Measurements from ENCODE around the gene IRAK4.
A peak's percentile ranks its signal among the peaks of the same experiment; 100 is the strongest.

The IRAK4 gene

GRCh38 chr12:43807386-43807785 is 48.6 kb downstream of the IRAK4 start:
- DNase-seq (ENCODE audit: low read depth, low spot score): no peak
- no peak overlapping the region for H3K27ac ChIP-seq
- no peak overlapping the region for H3K9ac ChIP-seq (ENCODE audit: insufficient read length)
- H3K9me3 ChIP-seq (ENCODE audit: low read depth, low read length): no peaks in the 10 kb centered on the region
- TF ChIP-seq POLR2AphosphoS5 (IDR thresholded peaks at IDR 0.05; ENCODE audit: borderline replicate concordance, low read depth, low read length): no peak
- no peak for TF ChIP-seq EZH2 (IDR thresholded peaks at IDR 0.05)
- no peak for TF ChIP-seq FOXP2 (optimal IDR thresholded peaks at IDR 0.05; ENCODE audit: control extremely low read depth, extremely low read length, insufficient read depth)
- peaks cover 17% of the 10 kb centered on the region for H3K36me3 ChIP-seq (ENCODE audit: insufficient read depth, low read length)
- peak overlapping the region; percentile 87; the same call in 1 of the 2 replicates for H3K4me3 ChIP-seq

GRCh38 chr12:43812057-43812456 is 53.3 kb downstream of the IRAK4 start:
- H3K9ac ChIP-seq (ENCODE audit: insufficient read length): no peak overlapping the region
- H3K36me3 ChIP-seq (ENCODE audit: insufficient read depth, low read length): no peaks in the 10 kb centered on the region
- DNase-seq (ENCODE audit: low read depth, low spot score): no peak
- no peak overlapping the region for H3K4me3 ChIP-seq
- no peak overlapping the region for H3K27ac ChIP-seq
- no peaks in the 10 kb centered on the region for H3K9me3 ChIP-seq (ENCODE audit: low read depth, low read length)
- TF ChIP-seq FOXP2 (optimal IDR thresholded peaks at IDR 0.05; ENCODE audit: control extremely low read depth, extremely low read length, insufficient read depth) (no peak), POLR2AphosphoS5 (IDR thresholded peaks at IDR 0.05; ENCODE audit: borderline replicate concordance, low read depth, low read length) (no peak), EZH2 (IDR thresholded peaks at IDR 0.05) (no peak)

- TF ChIP-seq EZH2 (IDR thresholded peaks at IDR 0.05) (no peak), FOXP2 (optimal IDR thresholded peaks at IDR 0.05; ENCODE audit: control extremely low read depth, extremely low read length, insufficient read depth) (no peak), POLR2AphosphoS5 (IDR thresholded peaks at IDR 0.05; ENCODE audit: borderline replicate concordance, low read depth, low read length) (no peak)
- DNase-seq (ENCODE audit: low read depth, low spot score): no peak
- H3K27ac ChIP-seq: no peak overlapping the region
- no peak overlapping the region for H3K9ac ChIP-seq (ENCODE audit: insufficient read length)
- no peaks in the 10 kb centered on the region for H3K36me3 ChIP-seq (ENCODE audit: insufficient read depth, low read length)
- H3K4me3 ChIP-seq: no peak overlapping the region
- H3K9me3 ChIP-seq (ENCODE audit: low read depth, low read length): no peaks in the 10 kb centered on the region
Observed at GRCh38 chr12:43812926-43813325, 54.2 kb downstream of the IRAK4 start.

- Histone ChIP-seq H3K9me3 (ENCODE audit: low read depth, low read length) (no peaks in the 10 kb centered on the region), H3K27ac (no peak overlapping the region), H3K36me3 (ENCODE audit: insufficient read depth, low read length) (no peaks in the 10 kb centered on the region), H3K4me3 (no peak overlapping the region), H3K9ac (ENCODE audit: insufficient read length) (no peak overlapping the region)
- no peak for DNase-seq (ENCODE audit: low read depth, low spot score)
- no peak for TF ChIP-seq EZH2 (IDR thresholded peaks at IDR 0.05)
- TF ChIP-seq POLR2AphosphoS5 (IDR thresholded peaks at IDR 0.05; ENCODE audit: borderline replicate concordance, low read depth, low read length): no peak
- no peak for TF ChIP-seq FOXP2 (optimal IDR thresholded peaks at IDR 0.05; ENCODE audit: control extremely low read depth, extremely low read length, insufficient read depth)
Observed at GRCh38 chr12:43815416-43815815, 56.7 kb downstream of the IRAK4 start.

GRCh38 chr12:43816168-43816567 is 57.4 kb downstream of the IRAK4 start:
- no peaks in the 10 kb centered on the region for H3K9me3 ChIP-seq (ENCODE audit: low read depth, low read length)
- no peak overlapping the region for H3K4me3 ChIP-seq
- no peak overlapping the region for H3K9ac ChIP-seq (ENCODE audit: insufficient read length)
- DNase-seq (ENCODE audit: low read depth, low spot score): no peak
- no peak overlapping the region for H3K27ac ChIP-seq
- no peaks in the 10 kb centered on the region for H3K36me3 ChIP-seq (ENCODE audit: insufficient read depth, low read length)
- no peak for TF ChIP-seq EZH2 (IDR thresholded peaks at IDR 0.05)
- no peak for TF ChIP-seq FOXP2 (optimal IDR thresholded peaks at IDR 0.05; ENCODE audit: control extremely low read depth, extremely low read length, insufficient read depth)
- TF ChIP-seq POLR2AphosphoS5 (IDR thresholded peaks at IDR 0.05; ENCODE audit: borderline replicate concordance, low read depth, low read length): no peak

- no peaks in the 10 kb centered on the region for H3K36me3 ChIP-seq (ENCODE audit: insufficient read depth, low read length)
- no peak overlapping the region for H3K27ac ChIP-seq
- H3K4me3 ChIP-seq: no peak overlapping the region
- no peak for DNase-seq (ENCODE audit: low read depth, low spot score)
- TF ChIP-seq POLR2AphosphoS5 (IDR thresholded peaks at IDR 0.05; ENCODE audit: borderline replicate concordance, low read depth, low read length): no peak
- no peak for TF ChIP-seq FOXP2 (optimal IDR thresholded peaks at IDR 0.05; ENCODE audit: control extremely low read depth, extremely low read length, insufficient read depth)
- TF ChIP-seq EZH2 (IDR thresholded peaks at IDR 0.05): no peak
- no peaks in the 10 kb centered on the region for H3K9me3 ChIP-seq (ENCODE audit: low read depth, low read length)
- no peak overlapping the region for H3K9ac ChIP-seq (ENCODE audit: insufficient read length)
Observed at GRCh38 chr12:43824207-43824775, 65.5 kb downstream of the IRAK4 start.

GRCh38 chr12:43826681-43827080 is 67.9 kb downstream of the IRAK4 start:
- H3K36me3 ChIP-seq (ENCODE audit: insufficient read depth, low read length): no peaks in the 10 kb centered on the region
- no peak for TF ChIP-seq EZH2 (IDR thresholded peaks at IDR 0.05)
- TF ChIP-seq FOXP2 (optimal IDR thresholded peaks at IDR 0.05; ENCODE audit: control extremely low read depth, extremely low read length, insufficient read depth): no peak
- TF ChIP-seq POLR2AphosphoS5 (IDR thresholded peaks at IDR 0.05; ENCODE audit: borderline replicate concordance, low read depth, low read length): no peak
- no peak for DNase-seq (ENCODE audit: low read depth, low spot score)

GRCh38 chr12:43827093-43827492 is 68.3 kb downstream of the IRAK4 start:
- DNase-seq (ENCODE audit: low read depth, low spot score): no peak
- no peak overlapping the region for H3K27ac ChIP-seq
- H3K4me3 ChIP-seq: no peak overlapping the region
- no peaks in the 10 kb centered on the region for H3K9me3 ChIP-seq (ENCODE audit: low read depth, low read length)
- no peak overlapping the region for H3K9ac ChIP-seq (ENCODE audit: insufficient read length)
- no peaks in the 10 kb centered on the region for H3K36me3 ChIP-seq (ENCODE audit: insufficient read depth, low read length)
- TF ChIP-seq POLR2AphosphoS5 (IDR thresholded peaks at IDR 0.05; ENCODE audit: borderline replicate concordance, low read depth, low read length) (no peak), FOXP2 (optimal IDR thresholded peaks at IDR 0.05; ENCODE audit: control extremely low read depth, extremely low read length, insufficient read depth) (no peak), EZH2 (IDR thresholded peaks at IDR 0.05) (no peak)

More at GRCh38 chr12:43826681-43827080, 67.9 kb downstream of the IRAK4 start:
- Histone ChIP-seq H3K27ac (no peak overlapping the region), H3K9ac (ENCODE audit: insufficient read length) (no peak overlapping the region), H3K9me3 (ENCODE audit: low read depth, low read length) (no peaks in the 10 kb centered on the region), H3K4me3 (no peak overlapping the region)
